Upper lobe of left lung (tissue), 6 donors: ENCODE results near the gene FGF9. TPM values are rescaled to one million over a fixed set of nuclear protein-coding genes. Genes with fewer than 3 reads are reported as not detected.

Experiments used
- ATAC-seq, 2 donors: fragments of 200-7000 bp; cut with Tn5 transposase; one replicate each; pipeline ENCODE4 v1.9.1; 2022; ENCODE audit warnings: mild to moderate bottlenecking in 2 of 2, moderate library complexity in 2 of 2; ENCODE audit not compliant: low FRiP score in 2 of 2
- DNase-seq, 2 donors: peaks; one replicate each; pipeline ENCODE4 v3.0.0-alpha.2; 2019 to 2020
- H3K27ac ChIP-seq, 4 donors: fragments of 200-600 bp; sonication (generic); one replicate each; pipeline ENCODE4 v1.5.1; 2016 to 2019
- H3K27me3 ChIP-seq, 4 donors: fragments of 200-600 bp; sonication (generic); one replicate each; pipeline ENCODE4 v1.5.1; 2017 to 2019
- H3K36me3 ChIP-seq, 4 donors: fragments of 200-600 bp; sonication (generic); one replicate each; pipeline ENCODE4 v1.5.1; 2016 to 2019
- H3K4me1 ChIP-seq, 4 donors: fragments of 200-600 bp; sonication (generic); one replicate each; pipeline ENCODE4 v1.5.1; 2018 to 2019
- H3K4me3 ChIP-seq, 4 donors: fragments of 200-600 bp; sonication (generic); one replicate each; pipeline ENCODE4 v1.5.1; 2017 to 2019; ENCODE audit warnings: mild to moderate bottlenecking in 2 of 4, moderate library complexity in 1 of 4
- H3K9me3 ChIP-seq, 4 donors: fragments of 200-600 bp; sonication (generic); one replicate each; pipeline ENCODE4 v1.5.1; 2018 to 2019
- CTCF ChIP-seq, 6 experiments: fragments of 450-650 bp in 4 of 6; fragments of 200-600 bp in 2 of 6; sonication (generic) in 2 of 6; IDR thresholded peaks; one replicate each; pipeline ENCODE4 v1.5.1; 2016 to 2019; ENCODE audit warnings: antibody characterized with exemption in 6 of 6
- EP300 ChIP-seq, 4 donors: sonication (generic); formaldehyde crosslinking; IDR thresholded peaks; one replicate each; pipeline ENCODE4 v1.5.1; 2017; ENCODE audit warnings: antibody characterized with exemption in 4 of 4, control low read depth in 2 of 4
- POLR2A ChIP-seq, 4 donors: fragments of 450-650 bp; IDR thresholded peaks; one replicate each; pipeline ENCODE4 v1.5.1; 2016 to 2017; ENCODE audit warnings: antibody characterized with exemption in 4 of 4, mild to moderate bottlenecking in 2 of 4
- POLR2AphosphoS5 ChIP-seq, 2 donors: sonication (generic); formaldehyde crosslinking; IDR thresholded peaks; one replicate each; pipeline ENCODE4 v1.5.1; 2017; ENCODE audit warnings: antibody characterized with exemption in 2 of 2
- WGBS, 2 donors: methylation state at CpG; one replicate each; pipeline ENCODE4 v1.1.5; 2017 to 2018; 5-methylcytosine and 5-hydroxymethylcytosine counted together
- total RNA-seq, 6 donors: library from RNA; depleted of rRNA in 4 of 6; stranded (reverse); fragments of >200 nt in 4 of 6; gene quantifications; one replicate each; pipeline versions ENCODE4 v1.1.0 to v1.2.1, GENCODE V29; 2016 to 2021
- donor health status: DM: no; HTN: no; CAD: no; lungs with moderate emphysema.
- donor health status: DM: no; HTN: yes; CAD: no; lungs with severe emphysema.

The FGF9 gene
- total RNA-seq, 6 donors from 2014 or later = 0.11 to 3.6 (median 0.79) TPM; not detected in 1

DNA sequence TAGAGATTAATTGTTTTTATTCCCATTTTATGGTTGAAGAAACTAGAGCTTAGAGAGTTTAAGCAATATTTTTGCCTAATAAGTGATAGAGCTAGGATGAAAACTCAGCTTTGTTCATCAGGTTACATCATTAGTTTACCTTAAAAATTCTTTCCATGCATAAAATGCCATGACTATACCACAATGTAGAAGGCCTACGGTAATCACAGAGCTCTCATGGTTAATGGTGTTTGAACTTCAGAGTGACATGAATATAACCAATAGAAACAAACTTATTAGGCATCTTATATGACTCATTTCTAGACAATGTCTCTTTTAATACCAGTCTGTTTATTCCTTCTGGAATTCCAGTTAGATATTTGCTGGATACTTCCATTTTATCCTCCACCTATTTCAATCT lies 78.5 kb downstream of the FGF9 start:
- H3K4me3 ChIP-seq = no peak overlapping the region
- 84 to 87% methylated on average over 1 of the region's 1 CpG for WGBS, 2 donors
- no peaks in the 10 kb centered on the region for H3K36me3 ChIP-seq
- no peaks in the 10 kb centered on the region for H3K4me1 ChIP-seq
- TF ChIP-seq CTCF (IDR thresholded peaks at IDR 0.05) (no peak), EP300 (IDR thresholded peaks at IDR 0.05) (no peak), POLR2A (IDR thresholded peaks at IDR 0.05) (no peak), POLR2AphosphoS5 (IDR thresholded peaks at IDR 0.05) (no peak)
- H3K9me3 ChIP-seq = no peaks in the 10 kb centered on the region
- DNase-seq (no peak), ATAC-seq (no peak)
- H3K27me3 ChIP-seq = no peaks in the 10 kb centered on the region
- H3K27ac ChIP-seq = no peak overlapping the region

GRCh38 chr13:21752501-21752900 lies 81.6 kb downstream of the FGF9 start:
- TF ChIP-seq CTCF (IDR thresholded peaks at IDR 0.05) (no peak), EP300 (IDR thresholded peaks at IDR 0.05) (no peak), POLR2A (IDR thresholded peaks at IDR 0.05) (no peak), POLR2AphosphoS5 (IDR thresholded peaks at IDR 0.05) (no peak)
- no peaks in the 10 kb centered on the region for H3K36me3 ChIP-seq
- no peak overlapping the region for H3K4me3 ChIP-seq
- DNase-seq = no peak
- no peaks in the 10 kb centered on the region for H3K27me3 ChIP-seq
- H3K9me3 ChIP-seq = no peaks in the 10 kb centered on the region
- H3K4me1 ChIP-seq = no peaks in the 10 kb centered on the region
- no peak overlapping the region for H3K27ac ChIP-seq
- WGBS, 2 donors = 59 to 60% methylated on average over 1 of the region's 1 CpG
- ATAC-seq = no peak

GRCh38 chr13:21753117-21753729 lies 82.3 kb downstream of the FGF9 start:
- no peaks in the 10 kb centered on the region for H3K9me3 ChIP-seq
- H3K27me3 ChIP-seq = no peaks in the 10 kb centered on the region
- WGBS, 2 donors = 49 to 57% methylated on average over 6 of the region's 6 CpGs
- no peak overlapping the region for H3K27ac ChIP-seq
- no peak for DNase-seq
- no peak for ATAC-seq
- H3K4me1 ChIP-seq = no peaks in the 10 kb centered on the region
- H3K4me3 ChIP-seq = no peak overlapping the region
- H3K36me3 ChIP-seq = no peaks in the 10 kb centered on the region
- TF ChIP-seq EP300 (IDR thresholded peaks at IDR 0.05) (no peak), POLR2A (IDR thresholded peaks at IDR 0.05) (no peak), CTCF (IDR thresholded peaks at IDR 0.05) (no peak), POLR2AphosphoS5 (IDR thresholded peaks at IDR 0.05) (no peak)

Other genes with a start within 250 kb of the FGF9 start
- 100 to 1,000 TPM in 1 of 6 donors, 10 to 100 TPM in 5; 26.2 to 124 (median 72.0) TPM for gene ZDHHC20, start 211.8 kb upstream of the FGF9 start, total RNA-seq
- 10 to 100 TPM; 27.9 to 80.4 (median 46.0) TPM for gene MICU2, start 66.9 kb upstream of the FGF9 start, total RNA-seq